ENCODE results near the gene ITGA1.

Gene ITGA1

GRCh38 chr5:52947208-52947607 lies 159.5 kb downstream of the ITGA1 start:
- H3K27me3 ChIP-seq (replicated peaks; ENCODE audit: control insufficient read depth, insufficient read depth, low read length), result no peaks in the 10 kb centered on the region
- no peak overlapping the region for H3K4me3 ChIP-seq (replicated peaks; ENCODE audit: low read depth, low read length)
- no peak for TF ChIP-seq CTCF (IDR thresholded peaks at IDR 0.05; ENCODE audit: insufficient read depth, low read length, poor library complexity, severe bottlenecking)
- no peaks in the 10 kb centered on the region for H3K36me3 ChIP-seq (ENCODE audit: control insufficient read depth, insufficient read depth, low read length)
- DNase-seq (ENCODE audit: extremely low read depth, insufficient read length), result no peak

- no peak for TF ChIP-seq CTCF (IDR thresholded peaks at IDR 0.05; ENCODE audit: insufficient read depth, low read length, poor library complexity, severe bottlenecking)
- DNase-seq (ENCODE audit: extremely low read depth, insufficient read length), result no peak
Observed at GRCh38 chr5:52947851-52948250, 160.1 kb downstream of the ITGA1 start.

GRCh38 chr5:52948418-52949076 lies 160.8 kb downstream of the ITGA1 start:
- no peak for DNase-seq (ENCODE audit: extremely low read depth, insufficient read length)
- Histone ChIP-seq H3K36me3 (ENCODE audit: control insufficient read depth, insufficient read depth, low read length) (no peaks in the 10 kb centered on the region), H3K27me3 (replicated peaks; ENCODE audit: control insufficient read depth, insufficient read depth, low read length) (no peaks in the 10 kb centered on the region), H3K4me3 (replicated peaks; ENCODE audit: low read depth, low read length) (no peak overlapping the region)
- peak; percentile 62 for TF ChIP-seq CTCF (IDR thresholded peaks at IDR 0.05; ENCODE audit: insufficient read depth, low read length, poor library complexity, severe bottlenecking)

More at GRCh38 chr5:52947851-52948250, 160.1 kb downstream of the ITGA1 start:
- no peak overlapping the region for H3K4me3 ChIP-seq (replicated peaks; ENCODE audit: low read depth, low read length)
- no peaks in the 10 kb centered on the region for H3K27me3 ChIP-seq (replicated peaks; ENCODE audit: control insufficient read depth, insufficient read depth, low read length)
- H3K36me3 ChIP-seq (ENCODE audit: control insufficient read depth, insufficient read depth, low read length), result no peaks in the 10 kb centered on the region

- DNase-seq (ENCODE audit: extremely low read depth, insufficient read length), result no peak
- no peak overlapping the region for H3K4me3 ChIP-seq (replicated peaks; ENCODE audit: low read depth, low read length)
- no peak for TF ChIP-seq CTCF (IDR thresholded peaks at IDR 0.05; ENCODE audit: insufficient read depth, low read length, poor library complexity, severe bottlenecking)
- H3K36me3 ChIP-seq (ENCODE audit: control insufficient read depth, insufficient read depth, low read length), result no peaks in the 10 kb centered on the region
- no peaks in the 10 kb centered on the region for H3K27me3 ChIP-seq (replicated peaks; ENCODE audit: control insufficient read depth, insufficient read depth, low read length)
Observed at GRCh38 chr5:52950686-52951085, 163.0 kb downstream of the ITGA1 start.

GRCh38 chr5:52952483-52952882 lies 164.8 kb downstream of the ITGA1 start:
- Histone ChIP-seq H3K4me3 (replicated peaks; ENCODE audit: low read depth, low read length) (no peak overlapping the region), H3K36me3 (ENCODE audit: control insufficient read depth, insufficient read depth, low read length) (no peaks in the 10 kb centered on the region), H3K27me3 (replicated peaks; ENCODE audit: control insufficient read depth, insufficient read depth, low read length) (no peaks in the 10 kb centered on the region)
- no peak for TF ChIP-seq CTCF (IDR thresholded peaks at IDR 0.05; ENCODE audit: insufficient read depth, low read length, poor library complexity, severe bottlenecking)
- no peak for DNase-seq (ENCODE audit: extremely low read depth, insufficient read length)

GRCh38 chr5:52956014-52956413 lies 168.3 kb downstream of the ITGA1 start:
- no peak for DNase-seq (ENCODE audit: extremely low read depth, insufficient read length)

More at GRCh38 chr5:52956014-52956413, 168.3 kb downstream of the ITGA1 start:
- TF ChIP-seq CTCF (IDR thresholded peaks at IDR 0.05; ENCODE audit: insufficient read depth, low read length, poor library complexity, severe bottlenecking), result no peak
- no peaks in the 10 kb centered on the region for H3K27me3 ChIP-seq (replicated peaks; ENCODE audit: control insufficient read depth, insufficient read depth, low read length)
- no peaks in the 10 kb centered on the region for H3K36me3 ChIP-seq (ENCODE audit: control insufficient read depth, insufficient read depth, low read length)
- H3K4me3 ChIP-seq (replicated peaks; ENCODE audit: low read depth, low read length), result no peak overlapping the region
